ENCODE measurements around the gene SH3D21.

Gene SH3D21

DNA sequence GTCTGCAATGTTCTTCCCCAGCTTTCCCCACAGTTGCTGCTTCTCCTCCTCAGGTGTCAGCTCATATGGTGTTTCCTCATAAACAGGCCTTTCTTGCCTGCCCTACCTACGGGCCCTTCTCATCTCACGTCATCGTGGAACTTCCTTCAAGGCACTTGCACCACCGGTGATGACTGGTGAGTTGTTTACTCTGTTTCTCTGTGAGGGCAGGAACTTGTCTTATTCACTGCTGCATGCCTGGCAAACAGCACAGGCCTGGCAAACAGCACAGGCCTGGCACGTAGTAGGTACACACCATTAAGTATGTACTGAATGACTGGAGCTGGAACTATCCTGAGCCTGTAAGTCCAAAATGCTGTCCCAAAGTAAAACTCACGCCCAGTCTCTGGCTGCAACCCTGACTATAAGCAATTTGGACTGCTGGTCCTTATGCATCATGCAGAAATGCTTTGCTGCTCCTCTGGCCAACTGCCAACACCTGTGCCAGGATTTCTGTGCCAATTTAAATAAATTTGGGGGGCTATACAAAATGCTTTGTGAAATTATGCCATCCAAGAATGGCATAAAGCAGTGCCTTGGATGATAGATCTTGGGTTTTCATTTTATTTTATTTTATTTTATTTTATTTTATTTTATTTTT is 53.9 kb downstream of the SH3D21 start:
- H3K36me3 ChIP-seq (ENCODE audit: insufficient read depth, low read length): peaks cover 38% of the 10 kb centered on the region; the same call in 1 of the 2 replicates
- H3K9me3 ChIP-seq (ENCODE audit: insufficient read depth, low read depth, low read length): no peaks in the 10 kb centered on the region
- H3K4me3 ChIP-seq (ENCODE audit: low read length, poor library complexity, severe bottlenecking): no peak overlapping the region
- H4K20me1 ChIP-seq (ENCODE audit: insufficient read depth, low read length, poor library complexity, severe bottlenecking): peaks cover 2% of the 10 kb centered on the region
- H3K4me1 ChIP-seq (ENCODE audit: insufficient read depth, low read length, poor library complexity, severe bottlenecking): no peaks in the 10 kb centered on the region
- H3F3A ChIP-seq (ENCODE audit: low read depth): no peaks in the 10 kb centered on the region
- no peak overlapping the region for H3K4me2 ChIP-seq (ENCODE audit: low read depth, low read length, poor library complexity, severe bottlenecking)
- H3K9ac ChIP-seq (ENCODE audit: low read depth, low read length, poor library complexity, severe bottlenecking): no peak overlapping the region
- H3K27me3 ChIP-seq (ENCODE audit: insufficient read depth, low read length, poor library complexity, severe bottlenecking): no peaks in the 10 kb centered on the region
- no peaks in the 10 kb centered on the region for H3K9me2 ChIP-seq (replicated peaks; ENCODE audit: low read depth, low read length)
- no peak overlapping the region for H2AFZ ChIP-seq (ENCODE audit: low read length)
- no peak for TF ChIP-seq EZH2phosphoT487 (IDR thresholded peaks at IDR 0.05; ENCODE audit: borderline replicate concordance)
- TF ChIP-seq, protein P1, sequence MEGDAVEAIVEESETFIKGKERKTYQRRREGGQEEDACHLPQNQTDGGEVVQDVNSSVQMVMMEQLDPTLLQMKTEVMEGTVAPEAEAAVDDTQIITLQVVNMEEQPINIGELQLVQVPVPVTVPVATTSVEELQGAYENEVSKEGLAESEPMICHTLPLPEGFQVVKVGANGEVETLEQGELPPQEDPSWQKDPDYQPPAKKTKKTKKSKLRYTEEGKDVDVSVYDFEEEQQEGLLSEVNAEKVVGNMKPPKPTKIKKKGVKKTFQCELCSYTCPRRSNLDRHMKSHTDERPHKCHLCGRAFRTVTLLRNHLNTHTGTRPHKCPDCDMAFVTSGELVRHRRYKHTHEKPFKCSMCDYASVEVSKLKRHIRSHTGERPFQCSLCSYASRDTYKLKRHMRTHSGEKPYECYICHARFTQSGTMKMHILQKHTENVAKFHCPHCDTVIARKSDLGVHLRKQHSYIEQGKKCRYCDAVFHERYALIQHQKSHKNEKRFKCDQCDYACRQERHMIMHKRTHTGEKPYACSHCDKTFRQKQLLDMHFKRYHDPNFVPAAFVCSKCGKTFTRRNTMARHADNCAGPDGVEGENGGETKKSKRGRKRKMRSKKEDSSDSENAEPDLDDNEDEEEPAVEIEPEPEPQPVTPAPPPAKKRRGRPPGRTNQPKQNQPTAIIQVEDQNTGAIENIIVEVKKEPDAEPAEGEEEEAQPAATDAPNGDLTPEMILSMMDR (conservative IDR thresholded peaks at IDR 0.05; ENCODE audit: low read length): no peak
- H3K79me2 ChIP-seq (ENCODE audit: insufficient read depth, low read length): no peaks in the 10 kb centered on the region

DNA sequence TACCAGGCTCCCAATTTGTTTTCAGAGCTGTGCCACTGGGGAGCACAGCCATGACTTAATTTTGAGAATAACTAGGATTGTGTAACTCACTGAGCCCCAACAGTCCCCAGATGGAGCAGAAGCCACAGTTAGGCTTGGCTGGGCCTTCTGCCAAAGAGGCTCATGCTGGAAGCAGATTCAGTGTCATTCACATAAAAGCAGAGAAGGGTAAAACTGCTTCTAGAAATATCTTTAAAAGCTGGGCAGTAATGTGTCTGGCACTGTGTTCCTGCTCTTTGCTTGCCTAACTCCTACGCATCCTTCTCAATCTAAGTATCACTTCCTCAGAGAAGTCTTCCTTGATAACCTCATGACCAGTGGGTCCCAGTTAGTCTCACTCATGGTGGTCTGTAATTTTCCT is 59.2 kb downstream of the SH3D21 start:
- H3F3A ChIP-seq (ENCODE audit: low read depth): no peaks in the 10 kb centered on the region
- H3K9me3 ChIP-seq (ENCODE audit: insufficient read depth, low read depth, low read length): no peaks in the 10 kb centered on the region
- peaks cover 22% of the 10 kb centered on the region for H3K79me2 ChIP-seq (ENCODE audit: insufficient read depth, low read length)
- H3K9me2 ChIP-seq (replicated peaks; ENCODE audit: low read depth, low read length): no peaks in the 10 kb centered on the region
- peak overlapping the region; percentile 50 for H3K4me2 ChIP-seq (ENCODE audit: low read depth, low read length, poor library complexity, severe bottlenecking)
- H3K36me3 ChIP-seq (ENCODE audit: insufficient read depth, low read length): peaks cover 18% of the 10 kb centered on the region; the same call in 1 of the 2 replicates
- no peak overlapping the region for H3K4me3 ChIP-seq (ENCODE audit: low read length, poor library complexity, severe bottlenecking)
- H3K4me1 ChIP-seq (ENCODE audit: insufficient read depth, low read length, poor library complexity, severe bottlenecking): peaks cover 14% of the 10 kb centered on the region
- TF ChIP-seq, protein P1 (conservative IDR thresholded peaks at IDR 0.05; ENCODE audit: low read length): no peak
- no peak for TF ChIP-seq EZH2phosphoT487 (IDR thresholded peaks at IDR 0.05; ENCODE audit: borderline replicate concordance)
- no peak overlapping the region for H3K9ac ChIP-seq (ENCODE audit: low read depth, low read length, poor library complexity, severe bottlenecking)
- no peaks in the 10 kb centered on the region for H3K27me3 ChIP-seq (ENCODE audit: insufficient read depth, low read length, poor library complexity, severe bottlenecking)
- H2AFZ ChIP-seq (ENCODE audit: low read length): no peak overlapping the region
- H4K20me1 ChIP-seq (ENCODE audit: insufficient read depth, low read length, poor library complexity, severe bottlenecking): peaks cover 2% of the 10 kb centered on the region

DNA sequence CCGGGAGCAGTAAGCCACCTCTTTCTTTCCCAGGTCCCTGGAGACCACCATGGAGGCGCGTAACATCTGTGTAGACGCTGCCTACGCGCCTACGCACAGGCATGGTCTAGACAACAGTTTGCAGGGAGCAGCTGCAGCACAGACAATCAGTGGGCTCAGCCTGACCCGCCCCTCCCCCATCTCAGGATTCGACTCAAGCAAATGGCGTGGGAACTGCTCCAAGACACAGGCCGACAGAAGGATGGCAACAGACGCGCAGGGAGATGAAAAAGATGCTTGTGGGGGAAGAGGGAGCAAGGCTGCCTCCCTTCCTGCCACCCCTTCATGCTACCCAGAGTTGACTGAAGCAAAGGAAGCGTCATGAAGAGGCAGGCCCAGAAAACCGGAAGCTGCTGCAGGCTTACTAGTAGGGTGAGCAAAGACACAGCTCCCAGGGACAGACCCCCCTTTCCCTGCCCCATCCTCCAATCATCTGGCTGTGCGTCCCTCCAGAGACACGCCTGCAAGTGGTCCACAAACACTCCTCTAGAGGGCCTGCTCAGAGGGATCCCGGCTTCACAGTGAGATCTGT is 60.0 kb downstream of the SH3D21 start:
- no peaks in the 10 kb centered on the region for H3K9me3 ChIP-seq (ENCODE audit: insufficient read depth, low read depth, low read length)
- peaks cover 13% of the 10 kb centered on the region; the same call in 1 of the 2 replicates for H3K36me3 ChIP-seq (ENCODE audit: insufficient read depth, low read length)
- H3K9me2 ChIP-seq (replicated peaks; ENCODE audit: low read depth, low read length): no peaks in the 10 kb centered on the region
- H3K79me2 ChIP-seq (ENCODE audit: insufficient read depth, low read length): peaks cover 27% of the 10 kb centered on the region
- H3K4me3 ChIP-seq (ENCODE audit: low read length, poor library complexity, severe bottlenecking): peak overlapping the region; percentile 24
- peak overlapping the region; percentile 50 for H3K4me2 ChIP-seq (ENCODE audit: low read depth, low read length, poor library complexity, severe bottlenecking)
- TF ChIP-seq EZH2phosphoT487 (IDR thresholded peaks at IDR 0.05; ENCODE audit: borderline replicate concordance): no peak
- TF ChIP-seq, protein P1 (conservative IDR thresholded peaks at IDR 0.05; ENCODE audit: low read length): peak; percentile 31; the same call in 1 of the 2 replicates
- no peak overlapping the region for H2AFZ ChIP-seq (ENCODE audit: low read length)
- no peaks in the 10 kb centered on the region for H3F3A ChIP-seq (ENCODE audit: low read depth)
- peaks cover 14% of the 10 kb centered on the region for H3K4me1 ChIP-seq (ENCODE audit: insufficient read depth, low read length, poor library complexity, severe bottlenecking)
- no peak overlapping the region for H3K9ac ChIP-seq (ENCODE audit: low read depth, low read length, poor library complexity, severe bottlenecking)
- no peaks in the 10 kb centered on the region for H4K20me1 ChIP-seq (ENCODE audit: insufficient read depth, low read length, poor library complexity, severe bottlenecking)
- H3K27me3 ChIP-seq (ENCODE audit: insufficient read depth, low read length, poor library complexity, severe bottlenecking): no peaks in the 10 kb centered on the region
